Measurements from ENCODE around the gene SUCLG2.

The SUCLG2 gene

GRCh38 chr3:67624078-67624477 lies 30.3 kb downstream of the SUCLG2 start:
- no peak overlapping the region for H3K4me3 ChIP-seq (ENCODE audit: low read depth in 1 of 2, low read length in 1 of 2)
- H3K27me3 ChIP-seq: no peaks in the 10 kb centered on the region
- H3K36me3 ChIP-seq: no peaks in the 10 kb centered on the region
- no peaks in the 10 kb centered on the region for H3K4me1 ChIP-seq (ENCODE audit: control insufficient read depth in 1 of 2, insufficient read depth in 1 of 2, low read depth in 1 of 2, low read length in 1 of 2)
- H3K27ac ChIP-seq: no peak overlapping the region
- TF ChIP-seq CTCF (IDR thresholded peaks at IDR 0.05): no peak
- H3K9me3 ChIP-seq: no peaks in the 10 kb centered on the region

- TF ChIP-seq CTCF (IDR thresholded peaks at IDR 0.05): no peak
- Histone ChIP-seq H3K27me3 (no peaks in the 10 kb centered on the region), H3K27ac (no peak overlapping the region), H3K36me3 (no peaks in the 10 kb centered on the region), H3K4me3 (ENCODE audit: low read depth in 1 of 2, low read length in 1 of 2) (no peak overlapping the region), H3K9me3 (no peaks in the 10 kb centered on the region), H3K4me1 (ENCODE audit: control insufficient read depth in 1 of 2, insufficient read depth in 1 of 2, low read depth in 1 of 2, low read length in 1 of 2) (no peaks in the 10 kb centered on the region)
Measured at GRCh38 chr3:67622652-67623051, 31.8 kb downstream of the SUCLG2 start.

GRCh38 chr3:67620869-67621268 lies 33.5 kb downstream of the SUCLG2 start:
- TF ChIP-seq CTCF (IDR thresholded peaks at IDR 0.05): no peak
- no peaks in the 10 kb centered on the region for H3K9me3 ChIP-seq
- no peaks in the 10 kb centered on the region for H3K36me3 ChIP-seq
- H3K4me3 ChIP-seq (ENCODE audit: low read depth in 1 of 2, low read length in 1 of 2): no peak overlapping the region
- H3K27me3 ChIP-seq: no peaks in the 10 kb centered on the region
- no peak overlapping the region for H3K27ac ChIP-seq
- no peaks in the 10 kb centered on the region for H3K4me1 ChIP-seq (ENCODE audit: control insufficient read depth in 1 of 2, insufficient read depth in 1 of 2, low read depth in 1 of 2, low read length in 1 of 2)

DNA sequence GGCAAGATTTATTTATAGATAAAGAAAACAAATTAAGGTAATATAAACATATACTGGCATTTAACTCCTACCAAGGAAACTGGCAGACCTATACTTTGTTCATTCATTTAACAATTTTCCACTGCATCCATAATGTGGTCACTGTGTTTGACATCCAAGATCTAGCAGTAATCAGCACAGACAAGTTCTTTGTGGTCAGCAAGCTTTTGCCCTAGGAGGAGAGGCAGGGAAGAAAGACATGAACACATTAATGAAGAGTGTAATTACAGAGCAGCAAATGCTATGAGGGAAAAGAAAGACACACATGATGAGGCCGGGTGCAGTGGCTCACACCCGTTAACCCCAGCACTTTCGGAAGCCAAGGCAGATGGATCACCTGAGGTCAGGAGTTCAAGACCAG lies 34.4 kb downstream of the SUCLG2 start:
- H3K4me3 ChIP-seq (ENCODE audit: low read depth in 1 of 2, low read length in 1 of 2): no peak overlapping the region
- no peak for TF ChIP-seq CTCF (IDR thresholded peaks at IDR 0.05)
- no peaks in the 10 kb centered on the region for H3K27me3 ChIP-seq
- no peaks in the 10 kb centered on the region for H3K36me3 ChIP-seq
- no peak overlapping the region for H3K27ac ChIP-seq
- no peaks in the 10 kb centered on the region for H3K4me1 ChIP-seq (ENCODE audit: control insufficient read depth in 1 of 2, insufficient read depth in 1 of 2, low read depth in 1 of 2, low read length in 1 of 2)
- H3K9me3 ChIP-seq: no peaks in the 10 kb centered on the region

- Histone ChIP-seq H3K36me3 (no peaks in the 10 kb centered on the region), H3K27me3 (no peaks in the 10 kb centered on the region), H3K27ac (no peak overlapping the region), H3K4me1 (ENCODE audit: control insufficient read depth in 1 of 2, insufficient read depth in 1 of 2, low read depth in 1 of 2, low read length in 1 of 2) (no peaks in the 10 kb centered on the region), H3K9me3 (no peaks in the 10 kb centered on the region), H3K4me3 (ENCODE audit: low read depth in 1 of 2, low read length in 1 of 2) (no peak overlapping the region)
- no peak for TF ChIP-seq CTCF (IDR thresholded peaks at IDR 0.05)
Measured at GRCh38 chr3:67617518-67617917, 36.9 kb downstream of the SUCLG2 start.

- Histone ChIP-seq H3K9me3 (no peaks in the 10 kb centered on the region), H3K27ac (no peak overlapping the region), H3K4me3 (ENCODE audit: low read depth in 1 of 2, low read length in 1 of 2) (no peak overlapping the region), H3K36me3 (no peaks in the 10 kb centered on the region), H3K4me1 (ENCODE audit: control insufficient read depth in 1 of 2, insufficient read depth in 1 of 2, low read depth in 1 of 2, low read length in 1 of 2) (no peaks in the 10 kb centered on the region), H3K27me3 (no peaks in the 10 kb centered on the region)
- TF ChIP-seq CTCF (IDR thresholded peaks at IDR 0.05): no peak
Measured at GRCh38 chr3:67616046-67616445, 38.4 kb downstream of the SUCLG2 start.

Data from neutrophil (primary cell).